GM18951 (cell line): ENCODE data around the gene SEC23A.

ENCODE experiments used
- POLR2A ChIP-seq: IDR thresholded peaks from 4 replicates; pipeline ENCODE4 v1.6.1; 2011; ENCODE audit warnings: mild to moderate bottlenecking; ENCODE audit not compliant: insufficient read length, insufficient read depth; ENCODE audit errors: extremely low read depth
- in situ Hi-C: fragments of 300-500 bp; cut with MboI; formaldehyde crosslinking; loops from one replicate; pipeline ENCODE4 v1.12.0; 2022; ENCODE audit warnings: low sequenced_read_pairs, mixed read lengths, inconsistent platforms; ENCODE audit not compliant: unreplicated experiment

The SEC23A gene

GRCh38 chr14:38982837-38983236 is 120.2 kb downstream of the SEC23A start:
- in situ Hi-C loops = no loop called here
- TF ChIP-seq POLR2A = no peak

GRCh38 chr14:38982278-38982677 is 120.8 kb downstream of the SEC23A start:
- TF ChIP-seq POLR2A = no peak
- in situ Hi-C loops = no loop called here
